ENCODE measurements around the gene LARP1B. TPM values are rescaled to one million over a fixed set of nuclear protein-coding genes. Genes with fewer than 3 reads are reported as not detected.
"Not testable (repeated sequence)": the region's sequence is repeated elsewhere in the genome, so short reads cannot be mapped to it uniquely, and the experiment has no call there.

LARP1B gene
- total RNA-seq, 2 donors from 2014 or later: 18.1 to 32.5 TPM

DNA sequence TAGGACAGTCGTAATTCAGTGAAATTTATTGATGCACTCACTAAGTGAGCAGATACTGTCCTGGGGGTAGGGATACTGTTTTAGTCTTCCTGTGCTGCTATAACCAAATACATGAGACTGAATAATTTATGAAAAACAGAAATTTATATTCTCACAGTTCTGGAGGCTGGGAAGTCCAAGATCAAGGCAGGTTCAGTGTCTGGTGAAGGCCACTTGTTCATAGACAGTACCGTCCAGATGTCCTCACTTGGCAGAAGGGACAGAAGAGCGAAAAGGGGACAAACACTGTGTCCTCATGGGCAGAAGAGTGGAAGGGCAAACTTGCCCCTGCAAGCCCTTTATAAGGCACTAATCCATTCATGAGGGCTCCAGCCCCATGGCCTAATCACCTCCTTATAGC, 180.9 kb downstream of the LARP1B start:
- H3K36me3 Mint-ChIP-seq: no peaks in the 10 kb centered on the region
- H3K27ac Mint-ChIP-seq: no peak overlapping the region
- H3K9me3 Mint-ChIP-seq: peaks cover 0 to 8% of the 10 kb centered on the region in 2 donors
- no peak for ATAC-seq
- DNase-seq (ENCODE audit: low spot score in 2 of 2): no peak

DNA sequence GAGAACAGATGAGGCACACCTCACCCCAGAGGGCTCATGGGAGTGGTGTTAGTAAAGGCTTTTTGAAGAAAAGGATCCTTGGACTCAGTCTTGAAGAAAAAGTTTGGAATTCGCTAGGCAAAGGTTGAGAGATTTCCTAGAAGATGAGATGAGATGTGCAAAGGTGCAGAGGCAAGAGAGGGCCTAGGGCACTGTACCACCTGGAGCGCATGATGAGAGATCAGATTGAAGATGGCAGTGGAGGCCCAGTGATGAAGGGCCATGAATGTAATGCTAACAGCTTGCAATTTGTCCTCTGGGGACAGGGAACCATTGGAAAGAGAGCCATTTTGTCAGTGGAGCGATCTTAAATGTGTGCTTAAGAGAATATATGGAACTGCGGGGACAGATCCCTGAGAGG, 181.5 kb downstream of the LARP1B start:
- no peak for ATAC-seq
- no peak for DNase-seq (ENCODE audit: low spot score in 2 of 2)
- H3K36me3 Mint-ChIP-seq: no peaks in the 10 kb centered on the region
- H3K27ac Mint-ChIP-seq: no peak overlapping the region
- peaks cover 0 to 8% of the 10 kb centered on the region in 2 donors for H3K9me3 Mint-ChIP-seq

DNA sequence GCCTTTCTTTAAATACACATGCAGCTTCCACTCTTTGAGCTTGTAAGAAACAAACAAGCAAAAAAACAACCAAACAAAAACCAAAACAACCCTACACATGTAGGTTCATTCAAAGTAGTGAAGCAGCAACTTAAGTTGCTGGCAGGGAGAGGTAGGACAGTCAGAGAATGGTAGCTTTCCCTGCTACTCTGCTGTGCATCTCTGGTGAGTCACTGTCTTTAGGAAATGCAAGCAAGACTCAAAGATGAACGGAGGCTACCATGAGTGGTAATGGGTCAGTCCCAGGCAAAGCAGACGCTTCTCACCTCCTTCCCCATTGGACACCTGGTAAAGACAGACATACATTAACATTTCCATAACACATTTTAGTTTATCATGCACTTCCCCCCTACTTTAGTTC, 183.3 kb downstream of the LARP1B start:
- Mint-ChIP-seq H3K36me3 (peaks cover 0 to 5% of the 10 kb centered on the region in 2 donors), H3K9me3 (peaks cover 0 to 8% of the 10 kb centered on the region in 2 donors), H3K27ac (no peak overlapping the region)
- DNase-seq (ENCODE audit: low spot score in 2 of 2): no peak
- no peak for ATAC-seq

DNA sequence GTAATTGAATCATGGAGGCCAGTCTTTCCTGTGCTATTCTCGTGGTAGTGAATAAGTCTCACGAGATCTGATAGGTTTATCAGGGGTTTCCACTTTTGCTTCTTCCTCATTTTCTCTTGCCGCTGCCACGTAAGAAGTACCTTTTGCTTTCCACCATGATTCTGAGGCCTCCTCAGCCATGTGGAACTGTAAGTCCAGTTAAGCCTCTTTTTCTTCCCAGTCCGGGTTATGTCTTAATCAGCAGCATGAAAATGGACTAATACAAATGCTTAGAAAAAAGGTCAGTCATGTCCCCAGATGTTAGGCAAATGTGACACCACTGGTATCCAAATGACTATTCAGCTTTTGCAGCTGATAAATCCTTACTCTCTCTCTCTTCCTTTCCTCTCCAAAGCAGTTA, 184.3 kb downstream of the LARP1B start:
- not testable (repeated sequence) for H3K9me3 Mint-ChIP-seq; H3K36me3 Mint-ChIP-seq; H3K27ac Mint-ChIP-seq; ATAC-seq; DNase-seq (ENCODE audit: low spot score in 2 of 2)

DNA sequence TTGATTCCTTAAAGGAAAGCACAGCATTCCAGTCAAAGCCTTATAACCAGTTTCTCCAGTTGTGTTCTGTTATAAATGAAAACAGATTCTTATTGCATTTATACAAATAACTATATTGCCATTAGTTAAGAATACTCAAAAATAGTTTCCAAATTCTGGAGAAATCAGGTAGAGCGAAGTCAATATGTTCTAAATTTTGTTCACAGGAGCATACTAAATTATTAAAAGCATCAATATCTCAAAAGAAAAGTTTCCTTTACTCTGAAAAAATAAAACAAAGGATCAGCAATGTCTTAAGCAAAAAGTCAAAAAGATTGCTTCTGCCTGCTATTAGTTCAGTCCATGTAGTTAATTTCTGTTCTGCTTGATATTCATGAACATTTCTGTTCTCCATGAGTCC, 186.8 kb downstream of the LARP1B start:
- no peak overlapping the region for H3K27ac Mint-ChIP-seq
- peaks cover 0 to 15% of the 10 kb centered on the region in 2 donors for H3K9me3 Mint-ChIP-seq
- ATAC-seq: no peak
- peaks cover 0 to 10% of the 10 kb centered on the region in 2 donors for H3K36me3 Mint-ChIP-seq
- DNase-seq (ENCODE audit: low spot score in 2 of 2): no peak

DNA sequence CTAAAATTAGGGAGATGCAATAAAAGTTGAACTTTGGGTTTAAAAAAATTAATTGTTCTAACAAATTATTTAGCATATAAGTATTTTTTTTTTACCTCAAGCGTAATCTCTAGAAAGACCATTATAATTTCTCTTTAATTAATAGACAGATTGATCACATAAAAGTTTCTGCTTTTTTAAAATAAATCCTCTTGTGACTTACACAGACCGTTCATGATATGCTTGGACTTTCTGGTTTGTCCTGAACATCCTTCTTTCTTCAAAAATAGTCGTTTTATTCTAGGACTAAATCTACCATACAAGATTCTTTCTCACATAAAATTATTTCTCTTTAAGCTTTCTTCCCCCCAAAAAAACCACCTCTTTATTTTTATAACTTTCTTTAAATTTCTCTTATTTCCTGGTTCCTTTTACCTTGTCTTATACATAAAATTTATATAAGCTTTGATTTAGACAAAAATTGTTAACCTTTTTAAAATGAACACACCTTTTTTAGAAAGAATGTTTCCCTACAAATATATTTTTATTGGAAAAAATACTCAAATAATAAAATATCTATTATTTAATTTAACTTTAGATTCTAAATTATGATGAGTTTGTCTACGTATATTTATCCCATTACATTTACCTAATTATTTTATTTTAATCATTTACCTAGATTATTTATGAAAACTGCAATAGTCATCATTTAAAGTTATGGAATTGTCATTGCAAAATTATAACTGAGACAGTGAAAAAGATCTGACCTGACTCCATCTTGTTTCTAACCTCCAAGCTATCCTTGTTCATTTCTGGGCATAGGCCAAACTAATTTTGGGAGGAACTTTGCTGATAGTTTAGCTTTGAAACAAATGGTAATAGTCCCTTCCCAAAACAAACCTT, 188.9 kb downstream of the LARP1B start:
- ATAC-seq (no peak), DNase-seq (ENCODE audit: low spot score in 2 of 2) (no peak)
- H3K9me3 Mint-ChIP-seq: peaks cover 0 to 15% of the 10 kb centered on the region in 2 donors
- H3K27ac Mint-ChIP-seq: no peak overlapping the region
- peaks cover 0 to 10% of the 10 kb centered on the region in 2 donors for H3K36me3 Mint-ChIP-seq

DNA sequence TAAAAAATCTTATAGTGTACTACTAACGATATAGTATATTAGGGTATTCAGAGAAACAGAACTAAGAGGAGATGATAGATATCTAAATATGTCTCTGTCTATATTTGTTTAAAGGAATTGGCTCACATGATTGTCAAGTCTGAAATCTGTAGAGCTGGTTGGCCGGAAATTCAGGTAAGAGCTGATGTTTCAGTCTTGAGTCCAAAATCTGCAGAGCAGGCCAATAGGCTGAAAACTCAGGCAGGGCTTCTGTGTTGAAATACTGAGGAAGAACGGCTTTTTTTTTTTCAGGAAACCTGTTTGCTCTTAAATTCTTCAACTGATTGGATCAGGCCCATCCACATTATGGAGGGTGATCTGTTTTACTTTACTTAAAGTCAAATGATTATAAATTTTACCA, 194.8 kb downstream of the LARP1B start:
- H3K9me3 Mint-ChIP-seq: peaks cover 0 to 6% of the 10 kb centered on the region in 2 donors
- H3K36me3 Mint-ChIP-seq: peaks cover 0 to 4% of the 10 kb centered on the region in 2 donors
- ATAC-seq: no peak
- H3K27ac Mint-ChIP-seq: no peak overlapping the region
- no peak for DNase-seq (ENCODE audit: low spot score in 2 of 2)

DNA sequence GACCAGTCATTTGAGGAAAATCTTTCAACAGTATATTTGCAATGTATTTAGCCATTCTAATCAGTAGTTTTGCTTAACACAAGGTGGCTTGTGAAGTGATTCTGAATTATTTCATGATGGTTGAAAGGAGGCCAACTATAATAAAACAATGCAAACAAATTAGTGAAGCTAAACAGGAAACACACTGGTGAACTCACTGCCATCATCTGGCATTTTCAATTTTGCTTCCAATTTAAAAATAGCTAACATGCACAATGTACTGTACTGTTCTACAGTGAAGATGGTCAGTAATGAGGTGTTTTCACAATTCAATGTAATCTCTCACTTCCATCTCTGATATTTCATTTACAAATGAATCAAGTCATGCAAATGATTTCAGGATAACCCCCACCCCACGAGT, 195.4 kb downstream of the LARP1B start:
- Mint-ChIP-seq H3K27ac (no peak overlapping the region), H3K9me3 (peaks cover 0 to 6% of the 10 kb centered on the region in 2 donors), H3K36me3 (peaks cover 0 to 8% of the 10 kb centered on the region in 2 donors)
- no peak for ATAC-seq
- DNase-seq (ENCODE audit: low spot score in 2 of 2): no peak

DNA sequence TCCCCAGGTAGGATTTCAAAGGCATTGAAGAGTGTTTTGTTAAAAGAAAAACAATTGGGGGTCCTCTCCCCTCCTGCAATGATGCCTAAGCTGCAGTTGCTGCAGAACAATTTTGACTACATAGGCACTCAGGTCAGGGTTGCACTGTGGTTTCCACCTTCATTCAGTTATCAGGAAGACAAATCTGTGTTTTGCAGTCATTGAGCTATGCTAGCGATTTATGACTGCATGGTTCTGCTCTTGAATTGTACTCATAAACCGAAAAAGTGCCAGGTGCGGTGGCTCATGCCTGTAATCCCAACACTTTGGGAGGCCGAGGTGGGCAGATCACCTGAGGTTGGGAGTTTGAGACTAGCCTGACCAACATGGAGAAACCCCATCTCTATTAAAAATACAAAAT, 197.1 kb downstream of the LARP1B start:
- not testable (repeated sequence) for H3K27ac Mint-ChIP-seq; H3K36me3 Mint-ChIP-seq; H3K9me3 Mint-ChIP-seq; ATAC-seq; DNase-seq (ENCODE audit: low spot score in 2 of 2)

DNA sequence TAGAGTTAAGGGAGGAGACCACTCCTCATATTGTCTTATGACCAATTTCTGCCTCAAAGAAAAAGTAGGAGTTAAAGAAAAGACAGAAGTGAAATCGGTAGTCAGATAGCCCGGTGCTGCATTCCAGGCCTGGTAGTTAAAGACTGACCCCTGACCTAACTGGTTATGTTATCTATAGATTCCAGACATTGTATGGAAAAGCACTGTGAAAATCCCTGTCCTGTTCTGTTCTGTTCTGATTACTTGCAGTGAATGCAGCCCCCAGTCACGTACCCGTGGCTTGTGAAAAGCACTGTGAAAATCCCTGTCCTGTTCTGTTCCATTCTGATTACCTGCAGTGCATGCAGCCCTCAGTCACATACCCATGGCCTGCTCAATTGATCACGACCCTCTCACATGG, 198.8 kb downstream of the LARP1B start:
- not testable (repeated sequence) for H3K9me3 Mint-ChIP-seq; ATAC-seq; H3K27ac Mint-ChIP-seq; DNase-seq (ENCODE audit: low spot score in 2 of 2); H3K36me3 Mint-ChIP-seq

Other genes with a start within 250 kb of the LARP1B start
- 10 to 100 TPM; 50.5 to 76.4 TPM for gene PLK4, start 180.4 kb upstream of the LARP1B start, total RNA-seq
- gene MFSD8, start 96.1 kb upstream of the LARP1B start, total RNA-seq: 10 to 100 TPM; 16.8 to 21.2 TPM
- 10 to 100 TPM; 22.7 to 28.7 TPM for gene ABHD18, start 95.9 kb upstream of the LARP1B start, total RNA-seq
- 10 to 100 TPM; 23.6 to 52.7 TPM for gene PGRMC2, start 226.5 kb downstream of the LARP1B start, total RNA-seq